GM23338 (cell line): ENCODE measurements around the gene ARHGAP10. TPM values are rescaled to one million over a fixed set of nuclear protein-coding genes. Genes with fewer than 3 reads are reported as not detected.
A peak's percentile ranks its signal among the peaks of the same experiment; 100 is the strongest.

Experiments used
- ATAC-seq: fragments of 200-7000 bp; cut with Tn5 transposase; 3 replicates; pipeline ENCODE4 v1.9.1; 2020
- DNase-seq: peaks from one replicate; pipeline ENCODE4 v3.0.0-alpha.2; 2015; ENCODE audit warnings: low spot score
- H2AFZ ChIP-seq: fragments of 200-600 bp; sonication (generic); 2 replicates; pipeline ENCODE4 v1.8.0; 2016; ENCODE audit warnings: antibody characterized with exemption, mild to moderate bottlenecking, moderate library complexity
- H3F3A ChIP-seq: fragments of 200-600 bp; sonication (generic); replicated peaks from 2 replicates; pipeline ENCODE4 v1.8.0; 2017; ENCODE audit warnings: antibody characterized with exemption, mixed run types, low read depth
- H3K27ac ChIP-seq: fragments of 200-600 bp; sonication (generic); 2 replicates; pipeline ENCODE4 v1.6.1; 2016; ENCODE audit warnings: low read depth
- H3K27me3 ChIP-seq: fragments of 200-600 bp; sonication (generic); 2 replicates; pipeline ENCODE4 v1.8.0; 2016; ENCODE audit warnings: mild to moderate bottlenecking, mixed run types, moderate library complexity; ENCODE audit not compliant: insufficient read depth
- H3K36me3 ChIP-seq: fragments of 200-600 bp; sonication (generic); 2 replicates; pipeline ENCODE4 v1.8.0; 2016; ENCODE audit warnings: mild to moderate bottlenecking; ENCODE audit not compliant: insufficient read depth
- H3K4me1 ChIP-seq: fragments of 200-600 bp; sonication (generic); 2 replicates; pipeline ENCODE4 v1.8.0; 2016; ENCODE audit warnings: mild to moderate bottlenecking, moderate library complexity; ENCODE audit not compliant: insufficient read depth
- H3K4me2 ChIP-seq: fragments of 200-600 bp; sonication (generic); 2 replicates; pipeline ENCODE4 v1.7.1; 2017; ENCODE audit warnings: mixed run types
- H3K4me3 ChIP-seq: fragments of 200-600 bp; sonication (generic); 2 replicates; pipeline ENCODE4 v1.6.1; 2016; ENCODE audit warnings: mixed run types
- H3K79me2 ChIP-seq: fragments of 200-600 bp; sonication (generic); replicated peaks from 2 replicates; pipeline ENCODE4 v1.8.0; 2017; ENCODE audit warnings: mild to moderate bottlenecking; ENCODE audit not compliant: insufficient read depth
- H3K9me2 ChIP-seq: fragments of 200-600 bp; sonication (generic); 2 replicates; pipeline ENCODE4 v1.8.0; 2017; ENCODE audit not compliant: insufficient read depth
- H4K20me1 ChIP-seq: fragments of 200-600 bp; sonication (generic); replicated peaks from 2 replicates; pipeline ENCODE4 v1.8.0; 2017; ENCODE audit warnings: mild to moderate bottlenecking; ENCODE audit not compliant: insufficient read depth
- H3K27ac Mint-ChIP-seq: 2 replicates; pipeline ENCODE4 v1.8.0; 2020; ENCODE audit warnings: inconsistent platforms, mild to moderate bottlenecking, moderate library complexity, mixed read lengths
- H3K27me3 Mint-ChIP-seq: 3 replicates; pipeline ENCODE4 v1.8.0; 2022; ENCODE audit warnings: low read depth, mild to moderate bottlenecking, moderate library complexity, mixed read lengths, inconsistent platforms; ENCODE audit not compliant: insufficient read depth, poor library complexity
- H3K36me3 Mint-ChIP-seq: 3 replicates; pipeline ENCODE4 v1.8.0; 2021; ENCODE audit warnings: low read depth, mild to moderate bottlenecking, inconsistent platforms, moderate library complexity, mixed read lengths
- H3K4me1 Mint-ChIP-seq: 3 replicates; pipeline ENCODE4 v1.8.0; 2020; ENCODE audit warnings: mild to moderate bottlenecking, inconsistent platforms, mixed read lengths
- H3K4me3 Mint-ChIP-seq: 3 replicates; pipeline ENCODE4 v1.8.0; 2021; ENCODE audit warnings: moderate library complexity, mild to moderate bottlenecking, inconsistent platforms, mixed read lengths
- H3K9me3 Mint-ChIP-seq: 3 replicates; pipeline ENCODE4 v1.8.0; 2020; ENCODE audit warnings: moderate library complexity, mild to moderate bottlenecking, inconsistent platforms, mixed read lengths
- CREB1 ChIP-seq: fragments of 250-450 bp; sonication (Bioruptor Pico); IDR thresholded peaks from 2 replicates; pipeline ENCODE4 v1.5.0; 2020; ENCODE audit warnings: low read depth, mild to moderate bottlenecking, moderate library complexity
- EZH2 ChIP-seq: fragments of 200-600 bp; sonication (generic); IDR thresholded peaks from one replicate; pipeline ENCODE4 v1.8.0; 2017; ENCODE audit warnings: antibody characterized with exemption, mild to moderate bottlenecking, low read depth; ENCODE audit not compliant: unreplicated experiment
- EZH2phosphoT487 ChIP-seq: fragments of 200-600 bp; sonication (generic); IDR thresholded peaks from one replicate; pipeline ENCODE4 v1.8.1; 2018; ENCODE audit warnings: antibody characterized with exemption; ENCODE audit not compliant: unreplicated experiment
- JUNB ChIP-seq: IDR thresholded peaks from one replicate; pipeline ENCODE4 v1.6.1; 2016; ENCODE audit warnings: antibody characterized with exemption; ENCODE audit not compliant: unreplicated experiment
- NANOG ChIP-seq: IDR thresholded peaks from 2 replicates; pipeline ENCODE4 v1.6.1; 2016; ENCODE audit warnings: antibody characterized with exemption, borderline replicate concordance
- POLR2AphosphoS5 ChIP-seq: IDR thresholded peaks from 2 replicates; pipeline ENCODE4 v1.6.1; 2016; ENCODE audit warnings: antibody characterized with exemption, low read depth
- STAT1 ChIP-seq: IDR thresholded peaks from one replicate; pipeline ENCODE4 v1.6.1; 2016; ENCODE audit warnings: antibody characterized with exemption; ENCODE audit not compliant: unreplicated experiment
- ZNF331 ChIP-seq: fragments of 250-450 bp; sonication (Bioruptor Pico); IDR thresholded peaks from 2 replicates; pipeline ENCODE4 v1.5.0; 2020; ENCODE audit warnings: low read depth, mild to moderate bottlenecking, moderate library complexity
- polyA plus RNA-seq: library from polyadenylated mRNA; unstranded; fragments of >200 nt; fragmentation: Nextera tagmentation; extraction: Ambion mirVana; gene quantifications from 2 replicates; pipeline ENCODE4 v1.2.1, GENCODE V29; 2016
- total RNA-seq: library from RNA; depleted of rRNA; stranded (reverse); fragments of >200 nt; shearing (Covaris generic); gene quantifications from 2 replicates; pipeline ENCODE4 v1.2.3, GENCODE V29; 2014
- TF ChIP-seq, protein P1 (sequence below), 2 experiments: fragments of 200-600 bp in 1 of 2; sonication (generic) in 1 of 2; conservative IDR thresholded peaks; 2 replicates each; pipeline versions ENCODE4 v1.5.1 to v1.6.1; 2016 to 2017; ENCODE audit warnings: antibody characterized with exemption in 2 of 2, low read depth in 2 of 2, mild to moderate bottlenecking in 2 of 2, moderate library complexity in 1 of 2
- TF ChIP-seq, protein P2 (sequence below): IDR thresholded peaks from 2 replicates; pipeline ENCODE4 v1.6.1; 2016; ENCODE audit warnings: antibody characterized with exemption
- TF ChIP-seq, protein P3 (sequence below): fragments of 250-450 bp; sonication (Bioruptor Pico); IDR thresholded peaks from 2 replicates; pipeline ENCODE4 v1.5.0; 2020; ENCODE audit warnings: mild to moderate bottlenecking, moderate library complexity

The ARHGAP10 gene
- total and polyA plus RNA-seq, 2 experiments from 2014 or later = 5.1 to 6.3 TPM

DNA sequence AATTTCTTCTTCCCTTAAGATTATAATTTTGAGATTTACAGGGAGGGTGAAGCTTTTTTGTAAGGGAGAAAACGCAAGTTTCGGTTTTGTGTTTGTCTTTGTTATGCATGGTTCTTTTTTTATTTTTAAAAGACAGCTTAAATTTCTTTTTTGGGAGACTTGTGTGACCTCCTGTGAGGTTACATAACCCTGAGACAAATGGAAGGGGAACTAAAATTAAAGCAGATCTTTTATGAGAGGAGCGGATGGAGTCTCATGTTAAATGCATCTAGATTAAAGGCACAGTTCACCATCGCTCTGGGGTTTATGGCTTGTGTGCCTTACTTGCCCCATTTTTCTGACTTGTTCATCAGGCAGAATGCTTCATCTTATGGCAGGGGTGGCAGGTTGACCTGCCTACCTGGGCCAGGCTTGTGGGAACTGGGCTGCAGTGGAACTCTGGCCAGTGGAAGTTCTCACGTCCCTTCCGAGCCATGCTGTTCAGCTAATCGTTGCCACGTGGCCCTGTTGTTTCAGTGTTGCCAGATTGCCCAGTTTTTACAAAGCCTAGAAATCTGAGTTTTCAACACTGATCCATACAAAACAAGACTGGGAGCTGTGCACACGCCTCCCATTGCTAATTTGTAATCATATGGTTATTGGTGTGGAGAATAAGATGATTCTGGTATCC, 291.8 kb downstream of the ARHGAP10 start (continued):
- no peak for TF ChIP-seq JUNB
- TF ChIP-seq ZNF331 (CRISPR knock-in tag) = no peak
- TF ChIP-seq, protein P1, sequence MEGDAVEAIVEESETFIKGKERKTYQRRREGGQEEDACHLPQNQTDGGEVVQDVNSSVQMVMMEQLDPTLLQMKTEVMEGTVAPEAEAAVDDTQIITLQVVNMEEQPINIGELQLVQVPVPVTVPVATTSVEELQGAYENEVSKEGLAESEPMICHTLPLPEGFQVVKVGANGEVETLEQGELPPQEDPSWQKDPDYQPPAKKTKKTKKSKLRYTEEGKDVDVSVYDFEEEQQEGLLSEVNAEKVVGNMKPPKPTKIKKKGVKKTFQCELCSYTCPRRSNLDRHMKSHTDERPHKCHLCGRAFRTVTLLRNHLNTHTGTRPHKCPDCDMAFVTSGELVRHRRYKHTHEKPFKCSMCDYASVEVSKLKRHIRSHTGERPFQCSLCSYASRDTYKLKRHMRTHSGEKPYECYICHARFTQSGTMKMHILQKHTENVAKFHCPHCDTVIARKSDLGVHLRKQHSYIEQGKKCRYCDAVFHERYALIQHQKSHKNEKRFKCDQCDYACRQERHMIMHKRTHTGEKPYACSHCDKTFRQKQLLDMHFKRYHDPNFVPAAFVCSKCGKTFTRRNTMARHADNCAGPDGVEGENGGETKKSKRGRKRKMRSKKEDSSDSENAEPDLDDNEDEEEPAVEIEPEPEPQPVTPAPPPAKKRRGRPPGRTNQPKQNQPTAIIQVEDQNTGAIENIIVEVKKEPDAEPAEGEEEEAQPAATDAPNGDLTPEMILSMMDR (conservative IDR thresholded peaks at IDR 0.05; ENCODE audit: low read depth in 2 of 2) = no peak
- no peak for TF ChIP-seq CREB1 (CRISPR knock-in tag)
- no peak for TF ChIP-seq NANOG

DNA sequence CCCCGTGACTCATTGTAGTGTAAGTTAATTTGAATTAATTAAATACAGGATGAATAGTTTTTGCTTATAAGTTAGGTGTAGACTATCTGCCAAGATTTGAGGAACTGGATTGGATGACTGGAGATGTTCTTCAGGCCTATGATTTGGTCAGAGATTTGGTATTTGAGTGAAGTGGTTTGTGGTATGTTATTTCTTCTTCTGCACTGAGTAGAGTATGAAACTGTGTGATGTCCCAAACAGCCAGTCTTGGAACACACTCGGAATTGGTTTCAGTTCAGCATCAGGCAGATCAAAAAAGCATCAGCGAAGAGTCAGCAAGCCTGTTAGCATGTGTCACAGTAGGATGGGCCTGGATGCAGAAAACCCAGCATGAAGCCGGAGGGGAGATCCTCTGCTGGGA, 294.1 kb downstream of the ARHGAP10 start:
- no peaks in the 10 kb centered on the region; the same call in 2 of the 3 replicates for H3K36me3 Mint-ChIP-seq
- Histone ChIP-seq H3F3A (no peaks in the 10 kb centered on the region), H3K4me2 (no peak overlapping the region), H3K79me2 (no peaks in the 10 kb centered on the region), H3K9me2 (no peaks in the 10 kb centered on the region), H3K27ac (no peak overlapping the region), H2AFZ (no peak overlapping the region), H3K36me3 (no peaks in the 10 kb centered on the region), H3K4me1 (no peaks in the 10 kb centered on the region), H3K27me3 (no peaks in the 10 kb centered on the region), H3K4me3 (no peak overlapping the region), H4K20me1 (no peaks in the 10 kb centered on the region)
- peak overlapping the region; percentile 12; the same call in 1 of the 2 replicates for H3K27ac Mint-ChIP-seq
- no peak overlapping the region for H3K4me3 Mint-ChIP-seq
- no peaks in the 10 kb centered on the region for H3K27me3 Mint-ChIP-seq
- no peak for DNase-seq
- peaks cover 24% of the 10 kb centered on the region for H3K4me1 Mint-ChIP-seq
- ATAC-seq = no peak
- H3K9me3 Mint-ChIP-seq = no peaks in the 10 kb centered on the region; the same call in 2 of the 3 replicates
- TF ChIP-seq POLR2AphosphoS5 (no peak), CREB1 (CRISPR knock-in tag) (no peak), JUNB (no peak), EZH2phosphoT487 (no peak), ZNF331 (CRISPR knock-in tag) (no peak), EZH2 (no peak), NANOG (no peak), STAT1 (no peak)
- TF ChIP-seq, protein P2, sequence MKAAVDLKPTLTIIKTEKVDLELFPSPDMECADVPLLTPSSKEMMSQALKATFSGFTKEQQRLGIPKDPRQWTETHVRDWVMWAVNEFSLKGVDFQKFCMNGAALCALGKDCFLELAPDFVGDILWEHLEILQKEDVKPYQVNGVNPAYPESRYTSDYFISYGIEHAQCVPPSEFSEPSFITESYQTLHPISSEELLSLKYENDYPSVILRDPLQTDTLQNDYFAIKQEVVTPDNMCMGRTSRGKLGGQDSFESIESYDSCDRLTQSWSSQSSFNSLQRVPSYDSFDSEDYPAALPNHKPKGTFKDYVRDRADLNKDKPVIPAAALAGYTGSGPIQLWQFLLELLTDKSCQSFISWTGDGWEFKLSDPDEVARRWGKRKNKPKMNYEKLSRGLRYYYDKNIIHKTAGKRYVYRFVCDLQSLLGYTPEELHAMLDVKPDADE = no peak
- TF ChIP-seq, protein P1 (conservative IDR thresholded peaks at IDR 0.05; ENCODE audit: low read depth in 2 of 2) = no peak
- TF ChIP-seq, protein P3, sequence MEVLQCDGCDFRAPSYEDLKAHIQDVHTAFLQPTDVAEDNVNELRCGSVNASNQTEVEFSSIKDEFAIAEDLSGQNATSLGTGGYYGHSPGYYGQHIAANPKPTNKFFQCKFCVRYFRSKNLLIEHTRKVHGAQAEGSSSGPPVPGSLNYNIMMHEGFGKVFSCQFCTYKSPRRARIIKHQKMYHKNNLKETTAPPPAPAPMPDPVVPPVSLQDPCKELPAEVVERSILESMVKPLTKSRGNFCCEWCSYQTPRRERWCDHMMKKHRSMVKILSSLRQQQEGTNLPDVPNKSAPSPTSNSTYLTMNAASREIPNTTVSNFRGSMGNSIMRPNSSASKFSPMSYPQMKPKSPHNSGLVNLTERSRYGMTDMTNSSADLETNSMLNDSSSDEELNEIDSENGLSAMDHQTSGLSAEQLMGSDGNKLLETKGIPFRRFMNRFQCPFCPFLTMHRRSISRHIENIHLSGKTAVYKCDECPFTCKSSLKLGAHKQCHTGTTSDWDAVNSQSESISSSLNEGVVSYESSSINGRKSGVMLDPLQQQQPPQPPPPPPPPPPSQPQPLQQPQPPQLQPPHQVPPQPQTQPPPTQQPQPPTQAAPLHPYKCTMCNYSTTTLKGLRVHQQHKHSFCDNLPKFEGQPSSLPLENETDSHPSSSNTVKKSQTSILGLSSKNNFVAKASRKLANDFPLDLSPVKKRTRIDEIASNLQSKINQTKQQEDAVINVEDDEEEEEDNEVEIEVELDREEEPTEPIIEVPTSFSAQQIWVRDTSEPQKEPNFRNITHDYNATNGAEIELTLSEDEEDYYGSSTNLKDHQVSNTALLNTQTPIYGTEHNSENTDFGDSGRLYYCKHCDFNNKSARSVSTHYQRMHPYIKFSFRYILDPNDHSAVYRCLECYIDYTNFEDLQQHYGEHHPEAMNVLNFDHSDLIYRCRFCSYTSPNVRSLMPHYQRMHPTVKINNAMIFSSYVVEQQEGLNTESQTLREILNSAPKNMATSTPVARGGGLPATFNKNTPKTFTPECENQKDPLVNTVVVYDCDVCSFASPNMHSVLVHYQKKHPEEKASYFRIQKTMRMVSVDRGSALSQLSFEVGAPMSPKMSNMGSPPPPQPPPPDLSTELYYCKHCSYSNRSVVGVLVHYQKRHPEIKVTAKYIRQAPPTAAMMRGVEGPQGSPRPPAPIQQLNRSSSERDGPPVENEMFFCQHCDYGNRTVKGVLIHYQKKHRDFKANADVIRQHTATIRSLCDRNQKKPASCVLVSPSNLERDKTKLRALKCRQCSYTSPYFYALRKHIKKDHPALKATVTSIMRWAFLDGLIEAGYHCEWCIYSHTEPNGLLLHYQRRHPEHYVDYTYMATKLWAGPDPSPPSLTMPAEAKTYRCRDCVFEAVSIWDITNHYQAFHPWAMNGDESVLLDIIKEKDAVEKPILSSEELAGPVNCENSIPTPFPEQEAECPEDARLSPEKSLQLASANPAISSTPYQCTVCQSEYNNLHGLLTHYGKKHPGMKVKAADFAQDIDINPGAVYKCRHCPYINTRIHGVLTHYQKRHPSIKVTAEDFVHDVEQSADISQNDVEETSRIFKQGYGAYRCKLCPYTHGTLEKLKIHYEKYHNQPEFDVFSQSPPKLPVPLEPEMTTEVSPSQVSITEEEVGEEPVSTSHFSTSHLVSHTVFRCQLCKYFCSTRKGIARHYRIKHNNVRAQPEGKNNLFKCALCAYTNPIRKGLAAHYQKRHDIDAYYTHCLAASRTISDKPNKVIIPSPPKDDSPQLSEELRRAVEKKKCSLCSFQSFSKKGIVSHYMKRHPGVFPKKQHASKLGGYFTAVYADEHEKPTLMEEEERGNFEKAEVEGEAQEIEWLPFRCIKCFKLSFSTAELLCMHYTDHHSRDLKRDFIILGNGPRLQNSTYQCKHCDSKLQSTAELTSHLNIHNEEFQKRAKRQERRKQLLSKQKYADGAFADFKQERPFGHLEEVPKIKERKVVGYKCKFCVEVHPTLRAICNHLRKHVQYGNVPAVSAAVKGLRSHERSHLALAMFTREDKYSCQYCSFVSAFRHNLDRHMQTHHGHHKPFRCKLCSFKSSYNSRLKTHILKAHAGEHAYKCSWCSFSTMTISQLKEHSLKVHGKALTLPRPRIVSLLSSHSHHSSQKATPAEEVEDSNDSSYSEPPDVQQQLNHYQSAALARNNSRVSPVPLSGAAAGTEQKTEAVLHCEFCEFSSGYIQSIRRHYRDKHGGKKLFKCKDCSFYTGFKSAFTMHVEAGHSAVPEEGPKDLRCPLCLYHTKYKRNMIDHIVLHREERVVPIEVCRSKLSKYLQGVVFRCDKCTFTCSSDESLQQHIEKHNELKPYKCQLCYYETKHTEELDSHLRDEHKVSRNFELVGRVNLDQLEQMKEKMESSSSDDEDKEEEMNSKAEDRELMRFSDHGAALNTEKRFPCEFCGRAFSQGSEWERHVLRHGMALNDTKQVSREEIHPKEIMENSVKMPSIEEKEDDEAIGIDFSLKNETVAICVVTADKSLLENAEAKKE (CRISPR knock-in tag) = no peak
